H1 (cell line): Measurements from ENCODE around the gene CTPS1. TPM values are rescaled to one million over a fixed set of nuclear protein-coding genes. Genes with fewer than 3 reads are reported as not detected.

Experiments
- CTCF ChIA-PET: fragments of 300-600 bp; sonication (Branson Sonifier 250); formaldehyde crosslinking; loops from one replicate; lab custom pipeline; 2021; ENCODE audit not compliant: partially characterized antibody; lab: Charles Lee
- POLR2A ChIA-PET: fragments of 300-600 bp; sonication (Branson Sonifier 250); formaldehyde crosslinking; loops from one replicate; lab custom pipeline; 2021; ENCODE audit warnings: inconsistent platforms; ENCODE audit not compliant: partially characterized antibody; lab: Charles Lee
- DNase-seq, 2 experiments: peaks; one replicate each; pipeline versions ENCODE4 v3.0.0 to v3.0.0-alpha.2; 2010 to 2022; ENCODE audit warnings: low spot score in 2 of 2, low read depth in 1 of 2, mixed read lengths in 1 of 2
- FAIRE-seq: peaks from 2 replicates; lab custom pipeline; 2011; peaks lifted over from hg19 to GRCh38; lab: Jason Lieb, UNC
- H2AFZ ChIP-seq: 2 replicates; pipeline ENCODE4 v1.8.1; 2012; ENCODE audit warnings: low read length, inconsistent platforms
- H2AK5ac ChIP-seq: 2 replicates; pipeline ENCODE4 v1.6.1; 2013; ENCODE audit warnings: low read depth, low read length
- H2BK120ac ChIP-seq: replicated peaks from 2 replicates; pipeline ENCODE3; 2013; ENCODE audit warnings: low read depth, low read length, inconsistent platforms
- H2BK12ac ChIP-seq: 2 replicates; pipeline ENCODE4 v1.6.1; 2013; ENCODE audit warnings: low read depth, low read length
- H2BK15ac ChIP-seq: 2 replicates; pipeline ENCODE4 v1.6.1; 2013; ENCODE audit warnings: low read length
- H2BK20ac ChIP-seq: 2 replicates; pipeline ENCODE4 v1.6.1; 2013; ENCODE audit warnings: low read length
- H2BK5ac ChIP-seq: 2 replicates; pipeline ENCODE4 v1.6.1; 2013; ENCODE audit warnings: low read depth, low read length
- H3K14ac ChIP-seq: 2 replicates; pipeline ENCODE4 v1.6.1; 2013; ENCODE audit warnings: inconsistent platforms; ENCODE audit not compliant: insufficient read length
- H3K18ac ChIP-seq: 2 replicates; pipeline ENCODE4 v1.6.1; 2013; ENCODE audit warnings: low read length; ENCODE audit errors: extremely low read depth
- H3K23ac ChIP-seq: 2 replicates; pipeline ENCODE4 v1.6.1; 2013; ENCODE audit warnings: inconsistent platforms; ENCODE audit not compliant: insufficient read length
- H3K23me2 ChIP-seq: 2 replicates; pipeline ENCODE4 v1.6.1; 2013; ENCODE audit warnings: low read depth, low read length
- H3K27ac ChIP-seq: 2 replicates; pipeline ENCODE4 v1.6.1; 2011; ENCODE audit warnings: low read depth, low read length, inconsistent platforms
- H3K27me3 ChIP-seq, 4 experiments: replicated peaks in 1 of 4; 1 replicate in 1 of 4; 2 replicates in 3 of 4; pipeline versions ENCODE4 v1.6.1 to v1.8.1; 2011 to 2013; ENCODE audit warnings: low read length in 3 of 4, mild to moderate bottlenecking in 3 of 4, inconsistent platforms in 2 of 4, mixed read lengths in 2 of 4, moderate library complexity in 1 of 4; ENCODE audit not compliant: control insufficient read depth in 3 of 4, insufficient read depth in 3 of 4; ENCODE audit errors: extremely low read depth in 1 of 4
- H3K36me3 ChIP-seq, 4 experiments: 2 replicates each; pipeline versions ENCODE4 v1.6.1 to v1.8.1; 2011 to 2013; ENCODE audit warnings: mild to moderate bottlenecking in 4 of 4, low read length in 3 of 4, moderate library complexity in 2 of 4, control low read depth in 1 of 4, inconsistent platforms in 1 of 4; ENCODE audit not compliant: insufficient read depth in 4 of 4, control insufficient read depth in 2 of 4
- H3K4ac ChIP-seq: replicated peaks from 2 replicates; pipeline ENCODE3; 2013; ENCODE audit warnings: low read length, low read depth, mixed read lengths, inconsistent platforms; ENCODE audit not compliant: insufficient read length
- H3K4me1 ChIP-seq, 4 experiments: replicated peaks in 1 of 4; 1 replicate in 1 of 4; 2 replicates in 3 of 4; pipeline versions ENCODE4 v1.6.1 to v1.8.1; 2011 to 2013; ENCODE audit warnings: low read length in 3 of 4, inconsistent platforms in 2 of 4, mixed read lengths in 1 of 4; ENCODE audit not compliant: insufficient read depth in 4 of 4, control insufficient read depth in 3 of 4
- H3K4me2 ChIP-seq, 2 experiments: 2 replicates each; pipeline versions ENCODE4 v1.6.1 to v1.8.1; 2011 to 2013; ENCODE audit warnings: low read depth in 2 of 2, low read length in 2 of 2, control low read depth in 1 of 2, inconsistent platforms in 1 of 2, mild to moderate bottlenecking in 1 of 2; ENCODE audit not compliant: insufficient read depth in 1 of 2
- H3K4me3 ChIP-seq, 4 experiments: fragments of 200-600, 300-600 bp in 1 of 4; sonication (generic), shearing (Covaris generic), sonication (Bioruptor Twin) in 1 of 4; 2 replicates each; pipeline versions ENCODE4 v1.5.1 to v1.8.1; 2011 to 2016; ENCODE audit warnings: low read length in 4 of 4, low read depth in 3 of 4, control low read depth in 2 of 4, inconsistent platforms in 2 of 4, mild to moderate bottlenecking in 2 of 4, mixed read lengths in 1 of 4, moderate library complexity in 1 of 4; ENCODE audit not compliant: insufficient read depth in 2 of 4; ENCODE audit errors: extremely low read depth in 1 of 4
- H3K56ac ChIP-seq: replicated peaks from 2 replicates; pipeline ENCODE3; 2013; ENCODE audit warnings: low read depth, mild to moderate bottlenecking, mixed read lengths, low read length, inconsistent platforms; ENCODE audit not compliant: insufficient read length
- H3K79me1 ChIP-seq: 2 replicates; pipeline ENCODE4 v1.6.1; 2013; ENCODE audit warnings: low read depth, low read length, control low read depth
- H3K79me2 ChIP-seq, 2 experiments: 2 replicates each; pipeline versions ENCODE4 v1.6.1 to v1.8.1; 2012 to 2013; ENCODE audit warnings: low read length in 2 of 2, mild to moderate bottlenecking in 2 of 2, inconsistent platforms in 1 of 2; ENCODE audit not compliant: insufficient read depth in 2 of 2, control insufficient read depth in 1 of 2
- H3K9ac ChIP-seq, 4 experiments: replicated peaks in 1 of 4; 1 replicate in 1 of 4; 2 replicates in 3 of 4; pipeline versions ENCODE4 v1.6.1 to v1.8.1; 2011 to 2013; ENCODE audit warnings: low read depth in 3 of 4, low read length in 3 of 4, control low read depth in 2 of 4, mild to moderate bottlenecking in 2 of 4, moderate library complexity in 2 of 4, inconsistent platforms in 1 of 4; ENCODE audit errors: extremely low read depth in 1 of 4
- H3K9me3 ChIP-seq, 2 experiments: 2 replicates each; pipeline versions ENCODE4 v1.6.1 to v1.8.1; 2012 to 2013; ENCODE audit warnings: mild to moderate bottlenecking in 2 of 2, moderate library complexity in 2 of 2, control low read depth in 1 of 2, inconsistent platforms in 1 of 2, low read depth in 1 of 2, low read length in 1 of 2, mixed read lengths in 1 of 2; ENCODE audit not compliant: insufficient read depth in 2 of 2
- H4K20me1 ChIP-seq, 2 experiments: replicated peaks in 1 of 2; 2 replicates each; pipeline versions ENCODE3 to v1.8.1; 2011 to 2013; ENCODE audit warnings: inconsistent platforms in 2 of 2, low read length in 2 of 2, mild to moderate bottlenecking in 1 of 2; ENCODE audit not compliant: insufficient read depth in 2 of 2, control insufficient read depth in 1 of 2
- H4K5ac ChIP-seq: 2 replicates; pipeline ENCODE4 v1.6.1; 2013; ENCODE audit warnings: low read length, low read depth, mixed read lengths, inconsistent platforms; ENCODE audit not compliant: insufficient read length
- H4K8ac ChIP-seq: 2 replicates; pipeline ENCODE4 v1.8.0; 2013; ENCODE audit warnings: mild to moderate bottlenecking, moderate library complexity, low read length, inconsistent platforms; ENCODE audit not compliant: insufficient read depth; ENCODE audit errors: extremely low read depth
- H4K91ac ChIP-seq: replicated peaks from 2 replicates; pipeline ENCODE3; 2013; ENCODE audit warnings: low read length, mixed read lengths, inconsistent platforms; ENCODE audit not compliant: insufficient read length
- ASH2L ChIP-seq: fragments of 200-600, 300-600 bp; sonication (generic); IDR thresholded peaks from one replicate; pipeline ENCODE4 v1.7.1; 2017; ENCODE audit warnings: low read length
- CHD1 ChIP-seq: IDR thresholded peaks from 2 replicates; pipeline ENCODE4 v1.6.1; 2012; ENCODE audit warnings: low read depth, low read length, improper control_type of control experiment
- TEAD4 ChIP-seq: IDR thresholded peaks from 2 replicates; pipeline ENCODE4 v1.6.1; 2012; ENCODE audit warnings: low read depth, low read length, inconsistent platforms, mixed read lengths
- WGBS, 2 experiments: shearing (Covaris generic) in 1 of 2; methylation state at CpG; one replicate each; pipeline versions ENCODE4 v1.1.6 to v1.1.7; 2013 to 2015; ENCODE audit warnings: low lambda C conversion rate in 2 of 2, mixed read lengths in 2 of 2, inconsistent platforms in 1 of 2, low coverage in 1 of 2, missing lambda C conversion rate in 1 of 2; ENCODE audit not compliant: insufficient replicate concordance in 2 of 2, insufficient coverage in 1 of 2, insufficient read length in 1 of 2; ENCODE audit errors: extremely low coverage in 1 of 2, missing lambda C conversion rate in 1 of 2; 5-methylcytosine and 5-hydroxymethylcytosine counted together
- polyA plus RNA-seq, 7 experiments: library from polyadenylated mRNA; depleted of rRNA in 3 of 7; stranded (reverse) in 5 of 7; unstranded in 2 of 7; fragments of >200 nt in 5 of 7; fragments of 200-250 nt in 2 of 7; gene quantifications; 1 replicate in 5 of 7; 2 replicates in 1 of 7; 4 replicates in 1 of 7; pipeline versions ENCODE4 v1.2.1 to v1.2.3, GENCODE V29; 2011 to 2013; ENCODE audit warnings: missing spikeins in 2 of 7, mixed read lengths in 2 of 7
- total RNA-seq: library from RNA; stranded (reverse); fragmentation: NEBNext Ultra II Directional; extraction: Animal tissue kit (Norgen Biotek cat#: 25700); gene quantifications from 2 replicates; pipeline ENCODE4 v1.2.1, GENCODE V29; 2021

Gene CTPS1
- total and polyA plus RNA-seq, 2 of the 8 experiments (the other 6 are each of a cell fraction or from before 2014, with no cell fraction given): 35.5 to 103 TPM

DNA sequence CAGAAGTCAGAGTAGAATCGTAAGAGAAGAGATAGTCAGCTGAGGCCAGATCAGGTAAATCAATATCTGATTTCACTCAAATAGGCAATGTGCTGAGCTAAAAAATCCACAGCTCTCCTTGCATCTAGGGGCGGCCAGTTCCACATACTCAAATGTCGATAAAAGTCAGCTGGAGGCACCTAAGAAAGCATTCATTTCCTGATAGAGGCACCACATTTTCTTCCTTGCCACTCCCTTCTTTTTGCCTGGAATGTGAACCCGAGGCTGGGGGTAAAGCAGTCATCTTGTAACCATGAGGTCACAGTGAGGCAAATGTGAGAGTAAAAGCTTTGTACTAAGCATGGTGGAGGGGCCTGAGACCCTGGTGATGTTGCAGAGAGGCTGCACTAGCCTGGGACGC lies 24.2 kb upstream of the CTPS1 start:
- TF ChIP-seq ASH2L (no peak), TEAD4 (peak; percentile 46; the same call in 1 of the 2 replicates), CHD1 (no peak)
- TF ChIP-seq, all 59 proteins: peak for 1
- Histone ChIP-seq H3K56ac (no peak overlapping the region), H2BK15ac (no peak overlapping the region), H3K36me3 (no peaks in the 10 kb centered on the region), H3K23ac (no peak overlapping the region), H4K91ac (no peak overlapping the region), H4K8ac (no peak overlapping the region), H2BK120ac (no peak overlapping the region), H3K4me1 (no peaks in the 10 kb centered on the region; a peak in 1 of 7 replicates), H3K9ac (no peak overlapping the region), H3K4me3 (no peak overlapping the region), H2BK5ac (no peak overlapping the region), H3K27ac (no peak overlapping the region), H3K79me1 (no peaks in the 10 kb centered on the region), H4K20me1 (no peaks in the 10 kb centered on the region), H3K4ac (no peak overlapping the region), H3K14ac (no peak overlapping the region), H2AFZ (peak overlapping the region; percentile 28), H3K23me2 (no peaks in the 10 kb centered on the region), H2BK12ac (no peak overlapping the region), H3K18ac (no peak overlapping the region), H2BK20ac (no peak overlapping the region), H4K5ac (no peak overlapping the region), H3K79me2 (no peaks in the 10 kb centered on the region), H2AK5ac (no peak overlapping the region), H3K9me3 (no peaks in the 10 kb centered on the region), H3K4me2 (no peak overlapping the region), H3K27me3 (no peaks in the 10 kb centered on the region; a peak in 2 of 7 replicates)
- FAIRE-seq (no peak), DNase-seq (no peak)
- ChIA-PET POLR2A (interaction anchor here (1.3 to 4.2 kb wide), 3 partner anchors 94 to 176 kb away, joined by 3 to 17 read pairs (median 3); partner anchors contain the start of gene CITED4), CTCF (interaction anchor here (0.8 to 25.1 kb wide), 9 partner anchors 9 to 185 kb away, joined by 3 to 917 read pairs (median 4); partner anchors contain the start of gene CITED4)
- WGBS, 2 experiments: 80% methylated on average over 5 of the region's 5 CpGs; no CpG with 5 or more reads in 1 of the 2 experiments
